ENCODE data around the gene RTN3. TPM values are rescaled to one million over a fixed set of nuclear protein-coding genes. Genes with fewer than 3 reads are reported as not detected.

RTN3 gene
- total and polyA plus RNA-seq, 9 of the 15 experiments (the other 6 are each of a cell fraction or from before 2014, with no cell fraction given): 41.6 to 169 (median 93.5) TPM

DNA sequence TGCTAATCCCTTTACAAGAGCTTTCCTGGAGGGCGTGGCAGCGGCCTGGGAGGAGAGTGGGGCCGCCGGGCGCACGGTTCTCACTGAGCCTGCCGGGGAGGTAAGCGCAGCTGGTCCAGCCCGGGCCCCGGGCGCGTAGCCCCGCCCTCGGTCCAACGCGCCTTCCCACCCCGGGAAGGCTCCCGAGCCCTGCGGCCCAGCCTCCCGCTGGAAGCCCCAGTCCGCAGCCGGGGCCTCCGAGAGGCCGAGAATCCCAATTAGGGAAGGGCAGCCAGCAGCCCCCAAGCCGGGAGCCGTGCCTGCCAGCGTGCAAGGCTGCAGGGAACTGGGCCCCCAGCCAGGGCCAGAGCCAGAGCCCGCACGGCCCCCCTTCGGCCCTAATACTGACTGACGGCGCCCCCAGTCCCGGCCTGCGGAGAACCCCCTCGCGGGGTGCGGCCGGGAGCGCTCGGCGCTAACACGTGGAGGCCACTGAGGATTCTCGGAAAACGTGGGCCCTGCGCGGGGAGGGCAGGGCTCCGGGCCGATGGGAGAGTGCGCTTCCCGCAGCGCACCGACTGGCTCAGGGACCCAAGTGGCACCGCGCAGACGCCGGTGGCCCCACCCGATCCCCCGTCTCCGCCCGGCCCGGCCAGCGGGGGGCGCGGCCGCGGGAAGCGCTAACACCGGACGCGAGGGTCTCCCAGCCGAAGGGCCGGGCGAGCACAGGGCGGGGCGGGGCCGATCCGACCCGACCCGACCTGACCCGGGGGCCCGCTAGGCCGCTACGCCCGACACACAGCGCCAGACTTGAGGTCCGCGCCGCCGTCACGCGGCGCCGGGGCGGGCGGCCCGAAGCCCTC lies 81.6 kb downstream of the RTN3 start:
- ATAC-seq (no peak), FAIRE-seq (no peak), DNase-seq (ENCODE audit: extremely low read depth in 1 of 4, low spot score in 3 of 4) (no peak)
- no TSS peak for BruUV-seq (replicated peaks)
- peak; percentile 80 for TF ChIP-seq RBM22 (IDR thresholded peaks at IDR 0.05; ENCODE audit: low read depth, low read length, poor library complexity, severe bottlenecking)
- TF ChIP-seq ZNF717 (CRISPR knock-in tag; IDR thresholded peaks at IDR 0.05): no peak
- TF ChIP-seq STAG1 (CRISPR knock-in tag; IDR thresholded peaks at IDR 0.05; ENCODE audit: borderline replicate concordance): no peak
- TF ChIP-seq, protein P1, sequence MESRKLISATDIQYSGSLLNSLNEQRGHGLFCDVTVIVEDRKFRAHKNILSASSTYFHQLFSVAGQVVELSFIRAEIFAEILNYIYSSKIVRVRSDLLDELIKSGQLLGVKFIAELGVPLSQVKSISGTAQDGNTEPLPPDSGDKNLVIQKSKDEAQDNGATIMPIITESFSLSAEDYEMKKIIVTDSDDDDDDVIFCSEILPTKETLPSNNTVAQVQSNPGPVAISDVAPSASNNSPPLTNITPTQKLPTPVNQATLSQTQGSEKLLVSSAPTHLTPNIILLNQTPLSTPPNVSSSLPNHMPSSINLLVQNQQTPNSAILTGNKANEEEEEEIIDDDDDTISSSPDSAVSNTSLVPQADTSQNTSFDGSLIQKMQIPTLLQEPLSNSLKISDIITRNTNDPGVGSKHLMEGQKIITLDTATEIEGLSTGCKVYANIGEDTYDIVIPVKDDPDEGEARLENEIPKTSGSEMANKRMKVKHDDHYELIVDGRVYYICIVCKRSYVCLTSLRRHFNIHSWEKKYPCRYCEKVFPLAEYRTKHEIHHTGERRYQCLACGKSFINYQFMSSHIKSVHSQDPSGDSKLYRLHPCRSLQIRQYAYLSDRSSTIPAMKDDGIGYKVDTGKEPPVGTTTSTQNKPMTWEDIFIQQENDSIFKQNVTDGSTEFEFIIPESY (CRISPR knock-in tag; IDR thresholded peaks at IDR 0.05): 0 out of 2 replicates have a peak, but pooled peaks have one; percentile 9
- peak; percentile 64 for TF ChIP-seq FIP1L1 (IDR thresholded peaks at IDR 0.05; ENCODE audit: low read depth, low read length, poor library complexity, severe bottlenecking)
- peak; percentile 72 for TF ChIP-seq POLR2G (IDR thresholded peaks at IDR 0.05; ENCODE audit: low read depth, low read length)
- POLR2A ChIA-PET: no interaction called here
- Histone ChIP-seq H3K4me2 (ENCODE audit: insufficient read depth, low read length) (no peak overlapping the region), H3K36me3 (ENCODE audit: control insufficient read depth, insufficient read depth, low read length) (peaks cover 56% of the 10 kb centered on the region; the same call in 2 of the 3 replicates), H3K27me3 (ENCODE audit: control insufficient read depth in 2 of 2, insufficient read depth in 2 of 2, low read length in 2 of 2) (no peaks in the 10 kb centered on the region), H2AFZ (ENCODE audit: low read depth, low read length) (no peak overlapping the region), H3K9me1 (ENCODE audit: control insufficient read depth, insufficient read depth, low read length) (no peaks in the 10 kb centered on the region), H3K4me1 (replicated peaks in 1 of 2; ENCODE audit: control insufficient read depth in 2 of 2, insufficient read depth in 2 of 2, low read length in 2 of 2) (peaks cover 8 to 40% of the 10 kb centered on the region in 2 experiments; a peak in 4 of 5 replicates), H3K27ac (ENCODE audit: extremely low read depth, low read depth, low read length) (no peak overlapping the region), H3K4me3 (no peak overlapping the region), H3K79me2 (ENCODE audit: control insufficient read depth, insufficient read depth, low read length) (peaks cover 16% of the 10 kb centered on the region), H3K9me3 (replicated peaks; ENCODE audit: control insufficient read depth, insufficient read depth, low read depth, low read length) (no peaks in the 10 kb centered on the region), H3K9ac (ENCODE audit: insufficient read depth in 1 of 2, low read depth in 2 of 2, low read length in 2 of 2) (no peak overlapping the region), H4K20me1 (replicated peaks; ENCODE audit: control insufficient read depth, insufficient read depth, low read length) (no peaks in the 10 kb centered on the region)
- intact Hi-C loops (cut with micrococcal nuclease): no loop called here
- in situ Hi-C loops (cut with MboI): loop anchor here (10.0 kb wide), 1 partner anchor 382 kb away; no protein-coding TSS in a partner anchor
- CTCF ChIA-PET (ENCODE audit: low intra/inter-chr PET ratio): no interaction called here
- 98% methylated on average over 28 of the region's 96 CpGs for WGBS (ENCODE audit: insufficient coverage, low coverage, missing lambda C conversion rate)

Measured in K562 (cell line).